Measurements from ENCODE around the gene THEM4. TPM values are rescaled to one million over a fixed set of nuclear protein-coding genes. Genes with fewer than 3 reads are reported as not detected.

THEM4 gene
- total and polyA plus RNA-seq, 2 of the 8 experiments (the other 6 are each of a cell fraction or from before 2014, with no cell fraction given): 9.9 to 11.2 TPM

GRCh38 chr1:151829352-151830046 lies 79.8 kb downstream of the THEM4 start:
- peak overlapping the region; percentile 98; the same call in 1 of the 2 replicates for H2BK12ac ChIP-seq (ENCODE audit: low read depth, low read length)
- no peak overlapping the region for H3K4ac ChIP-seq (replicated peaks; ENCODE audit: insufficient read length, low read depth, low read length)
- H2BK5ac ChIP-seq (ENCODE audit: low read depth, low read length): peak overlapping the region; percentile 80; the same call in 1 of the 2 replicates
- no peak overlapping the region for H4K5ac ChIP-seq (ENCODE audit: insufficient read length, low read depth, low read length)
- H3K9me3 ChIP-seq (ENCODE audit: insufficient read depth in 2 of 2, low read depth in 1 of 2, low read length in 1 of 2): no peaks in the 10 kb centered on the region
- no peaks in the 10 kb centered on the region; a peak in 1 of 7 replicates for H3K27me3 ChIP-seq (replicated peaks in 1 of 4; ENCODE audit: control insufficient read depth in 3 of 4, extremely low read depth in 1 of 4, insufficient read depth in 3 of 4, low read length in 3 of 4)
- H3K14ac ChIP-seq (ENCODE audit: insufficient read length): no peak overlapping the region
- 41% methylated on average over 4 of the region's 4 CpGs; no CpG with 5 or more reads in 1 of the 2 experiments for WGBS, 2 experiments (ENCODE audit: extremely low coverage in 1 of 2, insufficient coverage in 1 of 2, insufficient read length in 1 of 2, insufficient replicate concordance in 2 of 2, low coverage in 1 of 2, low lambda C conversion rate in 2 of 2, missing lambda C conversion rate in 1 of 2)
- DNase-seq (ENCODE audit: low read depth in 1 of 2, low spot score in 2 of 2) (no peak), FAIRE-seq (no peak)
- peak overlapping the region; percentile 56; the same call in 1 of the 2 replicates for H2AK5ac ChIP-seq (ENCODE audit: low read depth, low read length)
- no peak overlapping the region for H2BK120ac ChIP-seq (replicated peaks; ENCODE audit: low read depth, low read length)
- H3K9ac ChIP-seq (replicated peaks in 1 of 4; ENCODE audit: extremely low read depth in 1 of 4, low read depth in 3 of 4, low read length in 3 of 4): peak overlapping the region in 1 of 4 experiments; percentile 16; a peak in 1 of 7 replicates
- no peaks in the 10 kb centered on the region for H3K79me1 ChIP-seq (ENCODE audit: low read depth, low read length)
- peaks cover 5% of the 10 kb centered on the region; the same call in 1 of the 2 replicates for H3K23me2 ChIP-seq (ENCODE audit: low read depth, low read length)
- CTCF ChIA-PET (ENCODE audit: partially characterized antibody): interaction anchor here (0.6 to 1.4 kb wide), 6 partner anchors 12 to 95 kb away, joined by 3 to 7 read pairs (median 4); no protein-coding TSS in a partner anchor
- POLR2A ChIA-PET (ENCODE audit: partially characterized antibody): interaction anchor here (0.7 to 1.3 kb wide), 3 partner anchors 10 to 22 kb away, joined by 3 to 9 read pairs (median 4); partner anchors contain the start of gene C2CD4D
- no peaks in the 10 kb centered on the region for H3K36me3 ChIP-seq (ENCODE audit: control insufficient read depth in 2 of 4, insufficient read depth in 4 of 4, low read length in 3 of 4)
- H3K18ac ChIP-seq (ENCODE audit: extremely low read depth, low read length): peak overlapping the region; percentile 64
- H3K23ac ChIP-seq (ENCODE audit: insufficient read length): no peak overlapping the region
- no peak overlapping the region for H3K56ac ChIP-seq (replicated peaks; ENCODE audit: insufficient read length, low read depth, low read length)
- H3K27ac ChIP-seq (ENCODE audit: low read depth, low read length): no peak overlapping the region
- H2AFZ ChIP-seq (ENCODE audit: low read length): no peak overlapping the region
- peak overlapping the region in 3 of 4 experiments; percentile 11 to 33 (median 14); a peak in 5 of 8 replicates for H3K4me3 ChIP-seq (ENCODE audit: extremely low read depth in 1 of 4, insufficient read depth in 2 of 4, low read depth in 3 of 4, low read length in 4 of 4)
- H4K20me1 ChIP-seq (replicated peaks in 1 of 2; ENCODE audit: control insufficient read depth in 1 of 2, insufficient read depth in 2 of 2, low read length in 2 of 2): no peaks in the 10 kb centered on the region
- H3K4me2 ChIP-seq (ENCODE audit: insufficient read depth in 1 of 2, low read depth in 2 of 2, low read length in 2 of 2): peak overlapping the region; percentile 59 to 64
- H3K79me2 ChIP-seq (ENCODE audit: control insufficient read depth in 1 of 2, insufficient read depth in 2 of 2, low read length in 2 of 2): no peaks in the 10 kb centered on the region
- peak overlapping the region; percentile 97; the same call in 1 of the 2 replicates for H2BK20ac ChIP-seq (ENCODE audit: low read length)
- H4K91ac ChIP-seq (replicated peaks; ENCODE audit: insufficient read length, low read length): no peak overlapping the region
- H2BK15ac ChIP-seq (ENCODE audit: low read length): peak overlapping the region; percentile 88; the same call in 1 of the 2 replicates
- H3K4me1 ChIP-seq (replicated peaks in 1 of 4; ENCODE audit: control insufficient read depth in 3 of 4, insufficient read depth in 4 of 4, low read length in 3 of 4): peaks cover 14 to 40% (median 29%) of the 10 kb centered on the region in 4 experiments
- H4K8ac ChIP-seq (ENCODE audit: extremely low read depth, insufficient read depth, low read length): no peak overlapping the region; the same call in 1 of the 2 replicates
- TF ChIP-seq SIN3A (conservative IDR thresholded peaks at IDR 0.05 in 1 of 2, IDR thresholded peaks at IDR 0.05 in 1 of 2; ENCODE audit: low read depth in 1 of 2, low read length in 2 of 2): no peak
- TF ChIP-seq CTBP2 (IDR thresholded peaks at IDR 0.05; ENCODE audit: borderline replicate concordance, insufficient read depth, insufficient read length, low read length): no peak
- TF ChIP-seq BRCA1 (IDR thresholded peaks at IDR 0.05; ENCODE audit: low read depth, low read length): no peak
- TF ChIP-seq POLR2A (IDR thresholded peaks at IDR 0.05; ENCODE audit: control extremely low read depth in 1 of 2, low read depth in 2 of 2, low read length in 2 of 2): no peak
- TF ChIP-seq NANOG (IDR thresholded peaks at IDR 0.05; ENCODE audit: insufficient read depth, low read depth, low read length, poor library complexity, severe bottlenecking): no peak
- no peak for TF ChIP-seq CEBPB (IDR thresholded peaks at IDR 0.05; ENCODE audit: low read depth, low read length)
- TF ChIP-seq TCF12 (IDR thresholded peaks at IDR 0.05; ENCODE audit: low read depth, low read length): no peak
- no peak for TF ChIP-seq RNF2 (IDR thresholded peaks at IDR 0.05; ENCODE audit: borderline replicate concordance, low read depth, low read length, missing control alignments, poor library complexity, severe bottlenecking)
- no peak for TF ChIP-seq CBX8 (IDR thresholded peaks at IDR 0.05; ENCODE audit: borderline replicate concordance, low read depth, low read length)
- no peak for TF ChIP-seq SP1 (IDR thresholded peaks at IDR 0.05; ENCODE audit: low read depth, low read length)
